ENCODE measurements around the gene EXD3.
"Not testable (repeated sequence)": the region's sequence is repeated elsewhere in the genome, so short reads cannot be mapped to it uniquely, and the experiment has no call there.

EXD3 gene

DNA sequence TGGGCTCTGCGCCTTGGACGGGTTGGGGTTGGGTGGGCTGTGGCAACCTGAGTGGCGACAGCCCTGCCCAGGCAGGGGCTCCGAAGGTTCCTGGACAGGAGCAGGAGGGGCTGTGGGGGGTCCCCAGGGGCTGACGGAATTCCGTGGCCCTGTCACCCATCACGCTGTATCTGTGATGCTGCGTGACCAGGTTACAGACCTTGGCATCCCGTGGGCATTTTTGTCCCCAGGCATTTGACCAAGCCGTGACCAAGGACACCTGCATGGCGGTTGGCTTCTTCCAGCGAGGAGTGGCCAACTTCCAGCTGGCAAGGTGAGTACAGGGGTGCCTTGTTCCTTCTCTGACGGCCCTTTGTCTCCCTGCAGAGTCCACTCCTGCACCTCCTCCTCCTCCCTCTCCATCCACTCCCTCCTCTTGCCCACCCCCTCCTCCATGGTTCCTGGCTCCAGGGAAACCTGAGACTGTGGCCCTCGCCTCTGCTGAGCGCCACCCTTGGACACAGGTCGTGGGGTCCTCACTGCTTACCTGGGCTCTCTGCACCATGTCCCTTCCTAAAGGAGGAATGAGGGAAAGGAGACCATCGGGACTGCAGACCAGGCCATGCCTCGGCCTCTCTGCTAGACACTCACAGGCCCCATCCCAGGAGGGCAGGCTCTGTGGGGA lies 3.2 kb upstream of the EXD3 start:
- H3K4me3 ChIP-seq (ENCODE audit: low read length): no peak overlapping the region
- no peak for TF ChIP-seq ZNF274 (IDR thresholded peaks at IDR 0.05; ENCODE audit: low read depth, low read length)

GRCh38 chr9:137423514-137424291 lies 741 bp upstream of the EXD3 start:
- peak overlapping the region; percentile 38; the same call in 1 of the 2 replicates for H3K4me3 ChIP-seq (ENCODE audit: low read length)
- TF ChIP-seq ZNF274 (IDR thresholded peaks at IDR 0.05; ENCODE audit: low read depth, low read length): no peak

- no peak for TF ChIP-seq ZNF274 (IDR thresholded peaks at IDR 0.05; ENCODE audit: low read depth, low read length)
Observed at GRCh38 chr9:137421838-137422603, 941 bp downstream of the EXD3 start.

DNA sequence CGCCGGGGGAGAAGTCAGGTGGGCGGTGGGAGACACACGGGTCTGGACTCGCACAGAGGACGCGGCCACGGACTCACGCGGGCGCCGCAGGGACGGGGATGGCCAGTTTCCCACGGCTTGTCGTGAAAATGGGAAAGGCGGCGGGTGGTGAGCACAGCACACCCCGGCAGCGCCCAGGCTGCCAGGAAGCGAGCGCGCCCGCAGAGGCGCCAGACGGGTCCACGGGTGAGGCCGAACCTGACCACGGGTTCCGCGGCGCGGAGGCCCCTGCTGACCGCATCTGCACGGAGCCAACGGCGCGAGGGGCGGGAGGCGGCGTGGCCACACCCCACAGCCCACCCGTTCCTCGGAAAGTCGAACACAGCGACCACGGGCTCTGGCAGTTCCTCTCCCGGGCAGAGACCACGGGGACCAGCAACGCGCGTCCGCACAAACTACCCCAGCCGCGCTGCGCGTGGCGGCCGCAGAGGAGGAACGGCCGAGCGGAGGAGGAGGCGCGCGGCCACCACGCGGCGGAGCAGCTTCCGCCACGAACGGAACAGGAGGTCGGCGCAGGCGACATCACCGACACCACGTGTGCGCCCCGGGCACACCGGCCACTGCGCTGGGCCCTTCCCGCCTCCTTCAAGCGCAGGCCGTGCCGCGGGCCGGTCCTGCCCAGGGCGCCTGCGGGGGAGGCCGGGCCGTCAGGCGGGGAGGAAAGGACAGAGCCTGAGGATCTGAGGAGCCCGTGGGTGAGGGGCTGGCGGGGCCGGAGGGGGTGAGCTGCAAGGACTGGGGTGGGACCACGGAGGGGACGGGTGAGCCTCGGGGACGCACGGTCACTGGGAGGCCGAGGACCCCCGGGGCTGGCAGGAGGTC lies 5.6 kb downstream of the EXD3 start:
- H3K4me3 ChIP-seq (ENCODE audit: low read length): peak overlapping the region; percentile 74; the same call in 1 of the 2 replicates
- TF ChIP-seq ZNF274 (IDR thresholded peaks at IDR 0.05; ENCODE audit: low read depth, low read length): no peak

More at GRCh38 chr9:137421838-137422603, 941 bp downstream of the EXD3 start:
- H3K4me3 ChIP-seq (ENCODE audit: low read length): peak overlapping the region; percentile 75

DNA sequence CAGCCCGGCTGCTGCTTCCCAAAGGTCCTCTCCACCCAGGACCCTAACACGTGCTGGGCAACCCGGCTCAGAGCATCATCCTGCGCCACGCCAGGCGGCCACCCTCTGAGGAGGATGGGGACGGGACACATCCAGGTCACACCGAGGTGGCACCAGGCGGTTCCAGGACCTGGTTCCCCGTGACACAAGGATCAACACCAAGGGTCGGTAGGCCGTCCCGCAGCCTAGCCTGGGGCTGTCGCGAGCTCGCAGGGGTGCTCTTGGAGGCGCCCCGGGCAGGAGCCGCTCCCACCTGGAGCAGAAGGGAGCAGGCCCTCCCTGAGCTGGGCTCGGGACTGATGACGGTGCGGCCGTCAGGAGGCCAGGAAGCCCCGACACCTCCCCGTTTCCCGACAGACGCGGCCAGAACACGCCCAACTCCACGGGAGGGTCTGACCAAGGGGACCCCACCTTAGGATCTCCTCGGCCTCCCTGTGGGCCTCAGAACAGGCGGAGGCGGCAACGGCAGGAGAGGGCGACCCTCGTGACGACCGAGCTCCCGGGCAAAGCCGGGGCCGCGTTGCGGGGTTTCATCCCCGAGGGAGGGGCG lies 6.3 kb downstream of the EXD3 start:
- no peak for TF ChIP-seq ZNF274 (IDR thresholded peaks at IDR 0.05; ENCODE audit: low read depth, low read length)
- peak overlapping the region; percentile 74; the same call in 1 of the 2 replicates for H3K4me3 ChIP-seq (ENCODE audit: low read length)

DNA sequence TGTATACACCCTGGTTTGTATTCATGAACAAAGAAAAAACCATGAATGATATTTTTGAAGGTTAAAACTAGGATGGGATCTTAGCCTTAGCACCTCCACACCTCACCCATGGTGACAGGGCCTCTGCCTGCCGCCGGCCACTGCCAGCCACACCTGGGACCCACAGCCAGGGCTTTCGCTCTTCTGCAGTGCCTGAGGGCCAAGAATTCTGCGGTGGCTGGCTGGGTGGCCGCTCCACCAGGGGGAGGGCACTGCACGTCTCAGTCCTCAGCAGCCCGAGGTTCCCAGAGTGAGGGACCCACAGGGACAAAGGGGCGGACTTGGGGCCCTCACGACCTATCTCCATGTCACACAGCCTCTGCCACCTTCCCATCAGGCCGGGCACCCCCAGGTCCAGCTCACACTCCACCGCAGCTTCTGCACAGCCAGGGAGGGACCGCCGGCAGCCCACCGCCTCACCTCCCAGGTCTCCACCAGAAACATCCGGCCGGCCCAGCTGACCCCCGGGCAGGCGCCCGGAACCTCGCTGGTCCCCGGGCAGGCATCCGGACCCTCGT lies 6.9 kb downstream of the EXD3 start:
- H3K4me3 ChIP-seq (ENCODE audit: low read length): no peak overlapping the region
- TF ChIP-seq ZNF274 (IDR thresholded peaks at IDR 0.05; ENCODE audit: low read depth, low read length): no peak

GRCh38 chr9:137415451-137415850 lies 7.5 kb downstream of the EXD3 start:
- no peak for TF ChIP-seq ZNF274 (IDR thresholded peaks at IDR 0.05; ENCODE audit: low read depth, low read length)
- no peak overlapping the region for H3K4me3 ChIP-seq (ENCODE audit: low read length)

DNA sequence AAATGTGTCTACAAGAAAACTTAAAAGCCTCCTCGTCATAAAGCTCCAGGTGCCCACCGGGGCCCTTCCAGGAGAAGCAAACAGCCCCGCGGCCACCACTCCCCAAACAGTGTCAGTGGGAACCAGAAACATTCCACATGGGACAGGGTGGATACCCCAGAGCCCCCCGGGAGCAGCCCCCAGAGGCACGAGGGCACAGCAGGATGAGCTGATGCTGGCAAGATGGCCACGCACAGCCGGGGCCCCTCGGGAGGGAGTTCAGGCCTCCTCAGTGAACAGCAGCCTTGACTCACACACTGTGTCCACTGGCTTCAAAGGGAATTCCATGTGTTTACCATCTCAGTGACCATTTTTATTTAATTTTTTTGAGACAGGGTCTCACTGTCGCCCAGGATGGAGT lies 10.5 kb downstream of the EXD3 start:
- TF ChIP-seq ZNF274 (IDR thresholded peaks at IDR 0.05; ENCODE audit: low read depth, low read length): no peak
- no peak overlapping the region for H3K4me3 ChIP-seq (ENCODE audit: low read length)

DNA sequence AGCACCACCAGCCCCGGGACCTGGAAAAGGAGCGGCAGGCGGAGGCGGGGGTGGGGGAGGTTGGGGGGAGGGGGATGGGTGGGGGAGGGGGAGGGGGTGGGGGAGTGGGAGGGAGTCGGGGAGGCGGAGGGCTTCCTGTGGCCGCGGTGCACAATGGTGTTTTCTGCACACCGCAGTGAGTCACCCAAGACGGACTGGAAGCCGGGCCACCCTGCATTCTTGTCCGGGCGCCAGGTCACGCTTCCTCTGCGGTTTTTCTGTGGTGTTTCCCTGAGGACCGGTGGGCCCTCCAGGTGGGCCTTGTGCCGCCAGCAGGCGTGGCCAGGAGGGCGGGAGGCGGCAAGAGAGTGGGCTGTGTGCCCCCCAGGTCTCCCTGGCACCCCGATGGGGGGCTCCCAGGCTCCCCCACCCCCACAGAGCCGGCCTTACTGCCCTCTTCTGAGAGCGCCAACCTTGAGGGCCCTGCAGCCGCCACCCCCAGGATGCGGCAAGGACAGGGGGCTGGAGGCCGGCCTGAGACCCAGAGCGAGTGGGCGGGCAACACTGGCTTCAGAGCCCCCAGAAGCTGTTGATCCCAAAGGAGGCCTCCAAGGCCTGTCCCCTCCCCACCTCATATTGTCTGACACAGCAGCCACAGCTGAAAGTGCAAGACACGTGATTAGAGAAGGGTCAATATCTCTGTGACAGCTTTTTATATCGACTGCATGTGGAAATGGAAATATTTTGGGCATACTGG lies 11.1 kb downstream of the EXD3 start:
- no peak overlapping the region; the same call in 1 of the 2 replicates for H3K4me3 ChIP-seq (ENCODE audit: low read length)

DNA sequence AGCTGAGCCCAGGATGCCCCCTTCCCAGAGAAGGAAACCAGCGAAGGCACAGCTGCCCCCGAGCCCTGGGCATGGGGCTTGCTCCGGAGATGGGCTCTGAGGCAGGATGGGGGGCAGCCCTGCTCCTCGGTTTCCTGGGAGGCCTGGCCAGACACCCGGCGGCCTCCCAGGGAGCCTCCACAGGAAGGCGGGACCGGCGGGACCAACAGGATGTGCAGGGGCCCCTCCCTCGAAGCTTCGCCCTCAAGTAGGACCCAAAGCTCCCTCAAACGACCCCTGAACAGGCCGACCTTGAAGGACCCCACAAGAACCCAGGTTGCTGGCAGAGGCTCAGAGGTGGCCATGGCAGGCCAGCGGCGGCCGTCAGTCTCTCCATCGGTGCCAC lies 11.7 kb downstream of the EXD3 start:
- no peak overlapping the region for H3K4me3 ChIP-seq (ENCODE audit: low read length)
- no peak for TF ChIP-seq ZNF274 (IDR thresholded peaks at IDR 0.05; ENCODE audit: low read depth, low read length)

More for the DNA sequence above, 11.1 kb downstream of the EXD3 start:
- TF ChIP-seq ZNF274 (IDR thresholded peaks at IDR 0.05; ENCODE audit: low read depth, low read length): no peak

GRCh38 chr9:137410891-137411249 lies 12.1 kb downstream of the EXD3 start:
- no peak overlapping the region for H3K4me3 ChIP-seq (ENCODE audit: low read length)
- no peak for TF ChIP-seq ZNF274 (IDR thresholded peaks at IDR 0.05; ENCODE audit: low read depth, low read length)

- H3K4me3 ChIP-seq (ENCODE audit: low read length): not testable (repeated sequence)
Observed at GRCh38 chr9:137410236-137410890, 12.6 kb downstream of the EXD3 start.

Measured in GM08714 (cell line).